Adrenal gland (tissue), 12 donors: ENCODE data around the gene SLC25A5. TPM values are rescaled to one million over a fixed set of nuclear protein-coding genes. Genes with fewer than 3 reads are reported as not detected.

Experiments used
- DNase-seq, 7 donors: peaks; one replicate each; pipeline ENCODE4 v3.0.0-alpha.2; 2019 to 2020
- H3K27ac ChIP-seq, 5 donors: fragments of 200-600 bp; sonication (generic) in 4 of 5; 1 replicate in 3 of 5; 2 replicates in 2 of 5; pipeline versions ENCODE4 v1.5.1 to v1.8.0; 2016 to 2020; ENCODE audit warnings: mild to moderate bottlenecking in 1 of 5
- H3K27me3 ChIP-seq: fragments of 200-600 bp; 2 replicates; pipeline ENCODE4 v1.8.0; 2021
- H3K36me3 ChIP-seq, 2 donors: fragments of 200-600 bp; replicated peaks in 1 of 2; 1 replicate in 1 of 2; 2 replicates in 1 of 2; pipeline versions ENCODE4 v1.5.1 to v1.8.0; 2018 to 2022
- H3K4me1 ChIP-seq, 2 donors: fragments of 200-600 bp; replicated peaks in 1 of 2; 1 replicate in 1 of 2; 2 replicates in 1 of 2; pipeline versions ENCODE4 v1.5.1 to v1.8.0; 2018 to 2021
- H3K4me3 ChIP-seq, 4 donors: fragments of 200-600 bp; sonication (generic) in 3 of 4; one replicate each; pipeline ENCODE4 v1.5.1; 2016 to 2018
- H3K9me3 ChIP-seq, 3 donors: fragments of 200-600 bp; sonication (generic) in 1 of 3; replicated peaks in 1 of 3; 1 replicate in 2 of 3; 2 replicates in 1 of 3; pipeline versions ENCODE4 v1.5.1 to v1.8.0; 2016 to 2021
- CTCF ChIP-seq, 6 experiments: fragments of 450-650 bp in 4 of 6; fragments of 200-600 bp in 2 of 6; sonication (generic) in 1 of 6; IDR thresholded peaks; 1 replicate in 5 of 6; 2 replicates in 1 of 6; pipeline versions ENCODE4 v1.5.1 to v1.8.0; 2016 to 2021; ENCODE audit warnings: antibody characterized with exemption in 6 of 6, mild to moderate bottlenecking in 2 of 6, moderate library complexity in 1 of 6
- POLR2A ChIP-seq, 2 donors: fragments of 450-650 bp; IDR thresholded peaks; one replicate each; pipeline ENCODE4 v1.6.1; 2017; ENCODE audit warnings: antibody characterized with exemption in 2 of 2, mild to moderate bottlenecking in 2 of 2, moderate library complexity in 1 of 2
- WGBS, 4 donors: extraction: QIAGEN DNeasy Blood & Tissue Kit in 2 of 4; methylation state at CpG; one replicate each; pipeline versions ENCODE4 v1.1.5 to v1.1.7; 2013 to 2017; 5-methylcytosine and 5-hydroxymethylcytosine counted together
- intact Hi-C, 2 donors: fragments of 100-400 bp; cut with DNase I; formaldehyde crosslinking; loops; one replicate each; pipeline versions ENCODE4 v1.14.1 to v1.15.0; 2022 to 2023
- polyA plus RNA-seq, 3 donors: library from polyadenylated mRNA; stranded (reverse); fragments of 200-250 nt in 2 of 3; fragments of 350-450 nt in 1 of 3; fragmentation: Illumina TruSeq in 1 of 3; extraction: RNeasy Lipid Tissue Mini Kit (QIAGEN cat#74804) in 1 of 3; gene quantifications; one replicate each; pipeline ENCODE4 v1.2.3, GENCODE V29; 2013 to 2014
- total RNA-seq, 9 donors: library from RNA; depleted of rRNA in 4 of 9; stranded (reverse); fragments of >200 nt in 4 of 9; fragments of 120-200 nt in 1 of 9; fragmentation: NEBNext Ultra II Directional in 1 of 9; extraction: Animal tissue kit (Norgen Biotek cat#: 25700) in 1 of 9; gene quantifications; one replicate each; pipeline versions ENCODE4 v1.1.0 to v1.2.4, GENCODE V29; 2013 to 2023
- donor health status: healthy with polysubstance abuse.
- donor health status: Bipolar disorder and iron deficiency.
- donor health status: DM: yes; HTN: yes; CAD: no.
- donor health status: DM: no; HTN: no; CAD: no.
- donor health status: DM: no; HTN: no; CAD: no.
- donor health status: DM: yes; HTN: yes; CAD: no.

Gene SLC25A5
- total and polyA plus RNA-seq, 12 donors = 65.2 to 313 (median 208) TPM

- no peaks in the 10 kb centered on the region for H3K4me1 ChIP-seq
- intact Hi-C loops = no loop called here
- H3K4me3 ChIP-seq = no peak overlapping the region
- DNase-seq = no peak
- TF ChIP-seq CTCF (IDR thresholded peaks at IDR 0.05) (no peak), POLR2A (IDR thresholded peaks at IDR 0.05) (no peak)
- WGBS, 4 donors = 54 to 100% (median 71%) methylated on average over 1 to 10 of the region's 10 CpGs
- no peak overlapping the region for H3K27ac ChIP-seq
- H3K27me3 ChIP-seq = peaks cover 11% of the 10 kb centered on the region
- no peaks in the 10 kb centered on the region for H3K36me3 ChIP-seq
- H3K9me3 ChIP-seq = no peaks in the 10 kb centered on the region
These were observed 27.8 kb downstream of the SLC25A5 start for GRCh38 chrX:119495734-119496726.

- H3K27me3 ChIP-seq = peaks cover 11% of the 10 kb centered on the region
- 45 to 53% methylated on average over 1 of the region's 1 CpG; no CpG with 5 or more reads in 2 of the 4 donors for WGBS, 4 donors
- H3K4me1 ChIP-seq = no peaks in the 10 kb centered on the region
- DNase-seq = no peak
- H3K4me3 ChIP-seq = no peak overlapping the region
- intact Hi-C loops = no loop called here
- no peaks in the 10 kb centered on the region for H3K36me3 ChIP-seq
- H3K9me3 ChIP-seq = no peaks in the 10 kb centered on the region
- no peak for TF ChIP-seq CTCF (IDR thresholded peaks at IDR 0.05)
- no peak for TF ChIP-seq POLR2A (IDR thresholded peaks at IDR 0.05)
- H3K27ac ChIP-seq = no peak overlapping the region
These were observed 28.9 kb downstream of the SLC25A5 start for GRCh38 chrX:119497185-119497584.

- no peaks in the 10 kb centered on the region for H3K4me1 ChIP-seq
- no peak for TF ChIP-seq CTCF (IDR thresholded peaks at IDR 0.05)
- no peak for TF ChIP-seq POLR2A (IDR thresholded peaks at IDR 0.05)
- peaks cover 4% of the 10 kb centered on the region for H3K27me3 ChIP-seq
- H3K4me3 ChIP-seq = no peak overlapping the region
- 71 to 91% (median 79%) methylated on average over 13 of the region's 13 CpGs for WGBS, 4 donors
- H3K9me3 ChIP-seq = no peaks in the 10 kb centered on the region
- no peaks in the 10 kb centered on the region for H3K36me3 ChIP-seq
- no peak for DNase-seq
- intact Hi-C loops = no loop called here
- no peak overlapping the region for H3K27ac ChIP-seq
These were observed 32.0 kb downstream of the SLC25A5 start for GRCh38 chrX:119500061-119500800.

GRCh38 chrX:119501511-119502148, 33.4 kb downstream of the SLC25A5 start:
- TF ChIP-seq CTCF (IDR thresholded peaks at IDR 0.05) = no peak
- TF ChIP-seq POLR2A (IDR thresholded peaks at IDR 0.05) = no peak
- no peak for DNase-seq
- Histone ChIP-seq H3K9me3 (no peaks in the 10 kb centered on the region), H3K4me1 (no peaks in the 10 kb centered on the region), H3K36me3 (no peaks in the 10 kb centered on the region), H3K27ac (no peak overlapping the region), H3K27me3 (no peaks in the 10 kb centered on the region), H3K4me3 (no peak overlapping the region)
- WGBS, 4 donors = 79 to 100% (median 89%) methylated on average over 5 to 7 of the region's 7 CpGs
- intact Hi-C loops = no loop called here
